ENCODE data around the gene VSX2. TPM values are rescaled to one million over a fixed set of nuclear protein-coding genes. Genes with fewer than 3 reads are reported as not detected.

The VSX2 gene
- total and polyA plus RNA-seq, 2 of the 13 experiments (the other 11 are each of a cell fraction or from before 2014, with no cell fraction given), result 0.05 TPM; not detected in 1

DNA sequence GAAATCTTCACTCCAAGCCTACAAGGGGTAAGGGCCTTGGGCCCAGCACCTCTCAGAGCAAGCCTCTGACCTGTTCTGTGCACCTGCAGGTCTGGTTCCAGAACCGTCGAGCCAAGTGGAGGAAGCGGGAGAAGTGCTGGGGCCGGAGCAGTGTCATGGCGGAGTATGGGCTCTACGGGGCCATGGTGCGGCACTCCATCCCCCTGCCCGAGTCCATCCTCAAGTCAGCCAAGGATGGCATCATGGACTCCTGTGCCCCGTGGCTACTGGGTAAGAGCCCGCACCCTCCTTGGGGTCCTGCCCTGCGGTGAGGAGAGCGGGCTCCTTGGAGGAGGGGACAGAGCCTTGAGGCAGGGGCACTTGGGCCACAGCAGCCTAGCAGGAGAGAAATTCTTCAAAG is 20.3 kb downstream of the VSX2 start:
- no peak for ATAC-seq
- no TSS peak for BruUV-seq (replicated peaks)
- Histone ChIP-seq H3K4me2 (ENCODE audit: low read depth, low read length) (no peak overlapping the region), H3K4me1 (ENCODE audit: insufficient read depth, low read length) (peaks cover 10% of the 10 kb centered on the region), H2AFZ (ENCODE audit: low read length) (no peak overlapping the region), H4K20me1 (ENCODE audit: insufficient read depth, low read length) (no peaks in the 10 kb centered on the region), H3K79me2 (ENCODE audit: insufficient read depth, low read length) (no peaks in the 10 kb centered on the region), H3K36me3 (replicated peaks in 1 of 2; ENCODE audit: control insufficient read depth in 1 of 2, insufficient read depth in 2 of 2, low read length in 2 of 2) (no peaks in the 10 kb centered on the region), H3K4me3 (replicated peaks in 1 of 3; ENCODE audit: insufficient read depth in 1 of 3, low read depth in 2 of 3, low read length in 3 of 3) (no peak overlapping the region), H3K27me3 (ENCODE audit: control insufficient read depth in 1 of 2, insufficient read depth in 2 of 2, low read length in 2 of 2) (peaks cover 9 to 57% of the 10 kb centered on the region in 2 experiments; a peak in 4 of 5 replicates), H3K27ac (ENCODE audit: extremely low read length, insufficient read depth, low read length) (no peak overlapping the region), H3K9ac (ENCODE audit: insufficient read depth, low read depth, low read length) (no peak overlapping the region), H3K9me3 (ENCODE audit: low read length) (no peaks in the 10 kb centered on the region)
- TF ChIP-seq, protein P1, sequence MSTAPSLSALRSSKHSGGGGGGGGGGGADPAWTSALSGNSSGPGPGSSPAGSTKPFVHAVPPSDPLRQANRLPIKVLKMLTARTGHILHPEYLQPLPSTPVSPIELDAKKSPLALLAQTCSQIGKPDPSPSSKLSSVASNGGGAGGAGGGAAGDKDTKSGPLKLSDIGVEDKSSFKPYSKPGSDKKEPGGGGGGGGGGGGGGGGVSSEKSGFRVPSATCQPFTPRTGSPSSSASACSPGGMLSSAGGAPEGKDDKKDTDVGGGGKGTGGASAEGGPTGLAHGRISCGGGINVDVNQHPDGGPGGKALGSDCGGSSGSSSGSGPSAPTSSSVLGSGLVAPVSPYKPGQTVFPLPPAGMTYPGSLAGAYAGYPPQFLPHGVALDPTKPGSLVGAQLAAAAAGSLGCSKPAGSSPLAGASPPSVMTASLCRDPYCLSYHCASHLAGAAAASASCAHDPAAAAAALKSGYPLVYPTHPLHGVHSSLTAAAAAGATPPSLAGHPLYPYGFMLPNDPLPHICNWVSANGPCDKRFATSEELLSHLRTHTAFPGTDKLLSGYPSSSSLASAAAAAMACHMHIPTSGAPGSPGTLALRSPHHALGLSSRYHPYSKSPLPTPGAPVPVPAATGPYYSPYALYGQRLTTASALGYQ (CRISPR knock-in tag; IDR thresholded peaks at IDR 0.05), result no peak
- WGBS (ENCODE audit: low lambda C conversion rate), result 91% methylated on average over 6 of the region's 12 CpGs
- CTCF ChIA-PET (ENCODE audit: low intra/inter-chr PET ratio, low total read pairs), result no interaction called here
- in situ Hi-C loops (cut with HindIII; ENCODE audit: extremely low pct_ligation_motif_present, low pct_unique_long_range_greater_than_20kb) (loop anchor here (5.0 kb wide), 1 partner anchor 42 kb away; no protein-coding TSS in a partner anchor), intact Hi-C loops (cut with micrococcal nuclease; ENCODE audit: unreplicated experiment) (no loop called here)
- POLR2A ChIA-PET, result no interaction called here
- FAIRE-seq, result no peak
- DNase-seq (ENCODE audit: low spot score), result no peak

DNA sequence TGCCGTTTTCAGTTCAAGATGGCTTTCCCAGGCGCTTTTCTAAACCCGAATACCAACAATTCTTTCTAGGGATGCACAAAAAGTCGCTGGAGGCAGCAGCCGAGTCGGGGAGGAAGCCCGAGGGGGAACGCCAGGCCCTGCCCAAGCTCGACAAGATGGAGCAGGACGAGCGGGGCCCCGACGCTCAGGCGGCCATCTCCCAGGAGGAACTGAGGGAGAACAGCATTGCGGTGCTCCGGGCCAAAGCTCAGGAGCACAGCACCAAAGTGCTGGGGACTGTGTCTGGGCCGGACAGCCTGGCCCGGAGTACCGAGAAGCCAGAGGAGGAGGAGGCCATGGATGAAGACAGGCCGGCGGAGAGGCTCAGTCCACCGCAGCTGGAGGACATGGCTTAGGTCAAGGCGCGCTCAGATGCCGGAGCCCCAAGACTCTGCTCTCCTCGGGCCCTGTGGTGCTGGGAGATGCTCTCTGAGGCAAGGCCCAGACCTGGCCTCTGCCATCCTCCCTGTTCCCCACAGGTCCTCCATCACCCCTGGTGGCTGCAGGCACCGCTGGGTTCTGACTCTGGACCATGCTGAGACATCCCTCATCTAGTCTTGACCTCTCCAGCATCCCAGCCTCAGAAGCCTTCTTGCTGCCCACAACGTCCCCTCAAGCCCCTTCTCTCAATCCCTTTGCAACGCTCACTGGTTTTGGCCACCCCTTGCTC is 21.4 kb downstream of the VSX2 start:
- Histone ChIP-seq H3K79me2 (ENCODE audit: insufficient read depth, low read length) (no peaks in the 10 kb centered on the region), H3K27me3 (ENCODE audit: control insufficient read depth in 1 of 2, insufficient read depth in 2 of 2, low read length in 2 of 2) (peaks cover 9 to 61% of the 10 kb centered on the region in 2 experiments; a peak in 4 of 5 replicates), H3K4me3 (replicated peaks in 1 of 3; ENCODE audit: insufficient read depth in 1 of 3, low read depth in 2 of 3, low read length in 3 of 3) (no peak overlapping the region), H4K20me1 (ENCODE audit: insufficient read depth, low read length) (no peaks in the 10 kb centered on the region), H2AFZ (ENCODE audit: low read length) (no peak overlapping the region), H3K27ac (ENCODE audit: extremely low read length, insufficient read depth, low read length) (no peak overlapping the region), H3K9me3 (ENCODE audit: low read length) (no peaks in the 10 kb centered on the region), H3K4me1 (ENCODE audit: insufficient read depth, low read length) (peaks cover 19% of the 10 kb centered on the region), H3K36me3 (replicated peaks in 1 of 2; ENCODE audit: control insufficient read depth in 1 of 2, insufficient read depth in 2 of 2, low read length in 2 of 2) (no peaks in the 10 kb centered on the region), H3K9ac (ENCODE audit: insufficient read depth, low read depth, low read length) (no peak overlapping the region), H3K4me2 (ENCODE audit: low read depth, low read length) (no peak overlapping the region)
- ChIA-PET CTCF (ENCODE audit: low intra/inter-chr PET ratio, low total read pairs) (no interaction called here), POLR2A (no interaction called here)
- WGBS (ENCODE audit: low lambda C conversion rate), result 51% methylated on average over 21 of the region's 29 CpGs
- BruUV-seq (replicated peaks), result no TSS peak
- no peak for DNase-seq (ENCODE audit: low spot score)
- intact Hi-C loops (cut with micrococcal nuclease; ENCODE audit: unreplicated experiment) (no loop called here), in situ Hi-C loops (cut with HindIII; ENCODE audit: extremely low pct_ligation_motif_present, low pct_unique_long_range_greater_than_20kb) (no loop called here)
- ATAC-seq, result 0 out of 3 replicates have a peak, but pooled peaks have one; percentile 8
- FAIRE-seq, result no peak
- no peak for TF ChIP-seq EP300 (IDR thresholded peaks at IDR 0.05; ENCODE audit: low read depth in 2 of 2, low read length in 2 of 2)
- no peak for TF ChIP-seq EP300 (CRISPR knock-in tag; IDR thresholded peaks at IDR 0.05; ENCODE audit: borderline replicate concordance)
- TF ChIP-seq AGO2 (optimal IDR thresholded peaks at IDR 0.05; ENCODE audit: low read depth, low read length), result no peak
- TF ChIP-seq, protein P2, sequence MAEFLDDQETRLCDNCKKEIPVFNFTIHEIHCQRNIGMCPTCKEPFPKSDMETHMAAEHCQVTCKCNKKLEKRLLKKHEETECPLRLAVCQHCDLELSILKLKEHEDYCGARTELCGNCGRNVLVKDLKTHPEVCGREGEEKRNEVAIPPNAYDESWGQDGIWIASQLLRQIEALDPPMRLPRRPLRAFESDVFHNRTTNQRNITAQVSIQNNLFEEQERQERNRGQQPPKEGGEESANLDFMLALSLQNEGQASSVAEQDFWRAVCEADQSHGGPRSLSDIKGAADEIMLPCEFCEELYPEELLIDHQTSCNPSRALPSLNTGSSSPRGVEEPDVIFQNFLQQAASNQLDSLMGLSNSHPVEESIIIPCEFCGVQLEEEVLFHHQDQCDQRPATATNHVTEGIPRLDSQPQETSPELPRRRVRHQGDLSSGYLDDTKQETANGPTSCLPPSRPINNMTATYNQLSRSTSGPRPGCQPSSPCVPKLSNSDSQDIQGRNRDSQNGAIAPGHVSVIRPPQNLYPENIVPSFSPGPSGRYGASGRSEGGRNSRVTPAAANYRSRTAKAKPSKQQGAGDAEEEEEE (CRISPR knock-in tag; IDR thresholded peaks at IDR 0.05; ENCODE audit: borderline replicate concordance), result no peak
- TF ChIP-seq, protein P3, sequence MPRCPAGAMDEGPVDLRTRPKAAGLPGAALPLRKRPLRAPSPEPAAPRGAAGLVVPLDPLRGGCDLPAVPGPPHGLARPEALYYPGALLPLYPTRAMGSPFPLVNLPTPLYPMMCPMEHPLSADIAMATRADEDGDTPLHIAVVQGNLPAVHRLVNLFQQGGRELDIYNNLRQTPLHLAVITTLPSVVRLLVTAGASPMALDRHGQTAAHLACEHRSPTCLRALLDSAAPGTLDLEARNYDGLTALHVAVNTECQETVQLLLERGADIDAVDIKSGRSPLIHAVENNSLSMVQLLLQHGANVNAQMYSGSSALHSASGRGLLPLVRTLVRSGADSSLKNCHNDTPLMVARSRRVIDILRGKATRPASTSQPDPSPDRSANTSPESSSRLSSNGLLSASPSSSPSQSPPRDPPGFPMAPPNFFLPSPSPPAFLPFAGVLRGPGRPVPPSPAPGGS (CRISPR knock-in tag; IDR thresholded peaks at IDR 0.05), result no peak
- TF ChIP-seq ZNF350 (CRISPR knock-in tag; IDR thresholded peaks at IDR 0.05; ENCODE audit: borderline replicate concordance, low read depth), result no peak
- no peak for TF ChIP-seq EED (CRISPR knock-in tag; IDR thresholded peaks at IDR 0.05)
- TF ChIP-seq ZBTB42 (CRISPR knock-in tag; IDR thresholded peaks at IDR 0.05), result no peak
- TF ChIP-seq ZNF367 (CRISPR knock-in tag; IDR thresholded peaks at IDR 0.05; ENCODE audit: borderline replicate concordance), result no peak
- TF ChIP-seq, protein P4, sequence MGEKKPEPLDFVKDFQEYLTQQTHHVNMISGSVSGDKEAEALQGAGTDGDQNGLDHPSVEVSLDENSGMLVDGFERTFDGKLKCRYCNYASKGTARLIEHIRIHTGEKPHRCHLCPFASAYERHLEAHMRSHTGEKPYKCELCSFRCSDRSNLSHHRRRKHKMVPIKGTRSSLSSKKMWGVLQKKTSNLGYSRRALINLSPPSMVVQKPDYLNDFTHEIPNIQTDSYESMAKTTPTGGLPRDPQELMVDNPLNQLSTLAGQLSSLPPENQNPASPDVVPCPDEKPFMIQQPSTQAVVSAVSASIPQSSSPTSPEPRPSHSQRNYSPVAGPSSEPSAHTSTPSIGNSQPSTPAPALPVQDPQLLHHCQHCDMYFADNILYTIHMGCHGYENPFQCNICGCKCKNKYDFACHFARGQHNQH (CRISPR knock-in tag; IDR thresholded peaks at IDR 0.05), result no peak

All from HepG2 (cell line).